ENCODE results near the gene LHFPL3. TPM values are rescaled to one million over a fixed set of nuclear protein-coding genes. Genes with fewer than 3 reads are reported as not detected.

The LHFPL3 gene
- total and polyA plus RNA-seq, 9 of the 15 experiments (the other 6 are each of a cell fraction or from before 2014, with no cell fraction given), result 0.21 to 0.52 TPM; not detected in 7

DNA sequence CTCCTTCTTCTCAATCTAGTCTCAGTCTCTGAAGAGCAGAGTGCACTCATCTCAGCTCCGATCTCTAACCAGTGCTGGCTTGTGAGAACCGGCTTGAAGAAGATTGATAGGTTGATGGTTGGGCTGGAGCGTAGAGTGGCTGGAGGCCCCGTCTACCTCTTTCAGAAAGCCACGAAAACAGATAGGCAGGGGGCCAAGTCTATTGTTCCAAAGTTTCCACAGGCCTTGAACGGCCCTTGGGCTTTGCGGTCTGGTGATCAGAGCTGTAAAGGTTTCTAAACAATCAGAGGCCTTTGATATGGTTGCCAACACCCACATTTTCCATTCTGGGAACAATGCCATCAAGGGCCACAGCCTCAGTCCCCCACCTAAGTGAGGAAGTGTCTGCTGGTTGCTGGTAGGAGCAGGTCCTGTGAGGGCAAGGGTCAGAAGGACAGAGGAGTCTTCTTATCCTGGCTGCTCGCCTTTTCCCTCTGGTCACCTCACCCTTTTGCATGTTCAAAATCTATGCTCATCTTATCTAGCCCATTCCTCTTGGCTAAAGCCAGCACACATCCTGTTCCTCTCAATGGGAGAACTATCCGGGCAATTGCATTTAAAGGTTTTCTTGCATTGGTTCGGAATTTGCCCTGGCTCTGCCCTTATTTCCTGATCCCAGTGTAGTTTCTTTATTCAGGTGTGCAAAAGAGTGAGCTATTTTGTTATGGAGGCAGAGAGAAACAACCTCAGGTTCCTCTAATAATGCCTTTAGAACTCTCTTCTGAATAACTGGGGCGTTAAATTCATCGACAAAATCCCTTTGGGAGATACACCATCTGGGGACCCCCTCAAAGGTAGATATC, 615.3 kb downstream of the LHFPL3 start (continued):
- TF ChIP-seq NR2C2 (CRISPR knock-in tag; IDR thresholded peaks at IDR 0.05) (peak; percentile 68), NR2C2 (tag; IDR thresholded peaks at IDR 0.05) (peak; percentile 95), SMARCA5 (IDR thresholded peaks at IDR 0.05) (0 out of 2 replicates have a peak, but pooled peaks have one; percentile 42), ELF2 (CRISPR knock-in tag; IDR thresholded peaks at IDR 0.05) (no peak), MAZ (CRISPR knock-in tag; conservative IDR thresholded peaks at IDR 0.05 in 1 of 2, IDR thresholded peaks at IDR 0.05 in 1 of 2) (peak in 1 of 2 experiments; percentile 62; a peak in 3 of 4 replicates), TEAD1 (CRISPR knock-in tag; IDR thresholded peaks at IDR 0.05) (peak in 1 of 2 experiments; percentile 89; a peak in 2 of 4 replicates), MEF2D (tag; conservative IDR thresholded peaks at IDR 0.05; ENCODE audit: low read depth) (peak; percentile 85), NBN (IDR thresholded peaks at IDR 0.05; ENCODE audit: low read depth) (peak; percentile 95), RNF2 (IDR thresholded peaks at IDR 0.05) (peak; percentile 91), POLR2AphosphoS5 (IDR thresholded peaks at IDR 0.05; ENCODE audit: control insufficient read depth, insufficient read depth, low read depth, low read length) (peak; percentile 53; the same call in 1 of the 2 replicates), CBFB (CRISPR knock-in tag; IDR thresholded peaks at IDR 0.05) (peak; percentile 93), THRAP3 (IDR thresholded peaks at IDR 0.05; ENCODE audit: borderline replicate concordance) (no peak), PML (IDR thresholded peaks at IDR 0.05; ENCODE audit: low read length) (peak; percentile 63; the same call in 1 of the 2 replicates)
- TF ChIP-seq, protein P1, sequence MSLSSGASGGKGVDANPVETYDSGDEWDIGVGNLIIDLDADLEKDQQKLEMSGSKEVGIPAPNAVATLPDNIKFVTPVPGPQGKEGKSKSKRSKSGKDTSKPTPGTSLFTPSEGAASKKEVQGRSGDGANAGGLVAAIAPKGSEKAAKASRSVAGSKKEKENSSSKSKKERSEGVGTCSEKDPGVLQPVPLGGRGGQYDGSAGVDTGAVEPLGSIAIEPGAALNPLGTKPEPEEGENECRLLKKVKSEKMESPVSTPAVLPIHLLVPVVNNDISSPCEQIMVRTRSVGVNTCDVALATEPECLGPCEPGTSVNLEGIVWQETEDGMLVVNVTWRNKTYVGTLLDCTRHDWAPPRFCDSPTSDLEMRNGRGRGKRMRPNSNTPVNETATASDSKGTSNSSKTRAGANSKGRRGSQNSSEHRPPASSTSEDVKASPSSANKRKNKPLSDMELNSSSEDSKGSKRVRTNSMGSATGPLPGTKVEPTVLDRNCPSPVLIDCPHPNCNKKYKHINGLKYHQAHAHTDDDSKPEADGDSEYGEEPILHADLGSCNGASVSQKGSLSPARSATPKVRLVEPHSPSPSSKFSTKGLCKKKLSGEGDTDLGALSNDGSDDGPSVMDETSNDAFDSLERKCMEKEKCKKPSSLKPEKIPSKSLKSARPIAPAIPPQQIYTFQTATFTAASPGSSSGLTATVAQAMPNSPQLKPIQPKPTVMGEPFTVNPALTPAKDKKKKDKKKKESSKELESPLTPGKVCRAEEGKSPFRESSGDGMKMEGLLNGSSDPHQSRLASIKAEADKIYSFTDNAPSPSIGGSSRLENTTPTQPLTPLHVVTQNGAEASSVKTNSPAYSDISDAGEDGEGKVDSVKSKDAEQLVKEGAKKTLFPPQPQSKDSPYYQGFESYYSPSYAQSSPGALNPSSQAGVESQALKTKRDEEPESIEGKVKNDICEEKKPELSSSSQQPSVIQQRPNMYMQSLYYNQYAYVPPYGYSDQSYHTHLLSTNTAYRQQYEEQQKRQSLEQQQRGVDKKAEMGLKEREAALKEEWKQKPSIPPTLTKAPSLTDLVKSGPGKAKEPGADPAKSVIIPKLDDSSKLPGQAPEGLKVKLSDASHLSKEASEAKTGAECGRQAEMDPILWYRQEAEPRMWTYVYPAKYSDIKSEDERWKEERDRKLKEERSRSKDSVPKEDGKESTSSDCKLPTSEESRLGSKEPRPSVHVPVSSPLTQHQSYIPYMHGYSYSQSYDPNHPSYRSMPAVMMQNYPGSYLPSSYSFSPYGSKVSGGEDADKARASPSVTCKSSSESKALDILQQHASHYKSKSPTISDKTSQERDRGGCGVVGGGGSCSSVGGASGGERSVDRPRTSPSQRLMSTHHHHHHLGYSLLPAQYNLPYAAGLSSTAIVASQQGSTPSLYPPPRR (CRISPR knock-in tag; IDR thresholded peaks at IDR 0.05; ENCODE audit: borderline replicate concordance), result peak; percentile 43; the same call in 1 of the 2 replicates
- TF ChIP-seq, protein P2, sequence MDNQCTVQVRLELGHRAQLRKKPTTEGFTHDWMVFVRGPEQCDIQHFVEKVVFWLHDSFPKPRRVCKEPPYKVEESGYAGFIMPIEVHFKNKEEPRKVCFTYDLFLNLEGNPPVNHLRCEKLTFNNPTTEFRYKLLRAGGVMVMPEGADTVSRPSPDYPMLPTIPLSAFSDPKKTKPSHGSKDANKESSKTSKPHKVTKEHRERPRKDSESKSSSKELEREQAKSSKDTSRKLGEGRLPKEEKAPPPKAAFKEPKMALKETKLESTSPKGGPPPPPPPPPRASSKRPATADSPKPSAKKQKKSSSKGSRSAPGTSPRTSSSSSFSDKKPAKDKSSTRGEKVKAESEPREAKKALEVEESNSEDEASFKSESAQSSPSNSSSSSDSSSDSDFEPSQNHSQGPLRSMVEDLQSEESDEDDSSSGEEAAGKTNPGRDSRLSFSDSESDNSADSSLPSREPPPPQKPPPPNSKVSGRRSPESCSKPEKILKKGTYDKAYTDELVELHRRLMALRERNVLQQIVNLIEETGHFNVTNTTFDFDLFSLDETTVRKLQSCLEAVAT (IDR thresholded peaks at IDR 0.05), result peak in 1 of 2 experiments; percentile 95; a peak in 2 of 4 replicates

Measured in K562 (cell line).